GM18858 (cell line): Measurements from ENCODE around the gene RTN4R.

Source experiments
- ATAC-seq: cut with Tn5 transposase; IDR thresholded peaks from one replicate; pipeline ENCODE4 v1.9.1; 2021; ENCODE audit not compliant: unreplicated experiment

RTN4R gene

DNA sequence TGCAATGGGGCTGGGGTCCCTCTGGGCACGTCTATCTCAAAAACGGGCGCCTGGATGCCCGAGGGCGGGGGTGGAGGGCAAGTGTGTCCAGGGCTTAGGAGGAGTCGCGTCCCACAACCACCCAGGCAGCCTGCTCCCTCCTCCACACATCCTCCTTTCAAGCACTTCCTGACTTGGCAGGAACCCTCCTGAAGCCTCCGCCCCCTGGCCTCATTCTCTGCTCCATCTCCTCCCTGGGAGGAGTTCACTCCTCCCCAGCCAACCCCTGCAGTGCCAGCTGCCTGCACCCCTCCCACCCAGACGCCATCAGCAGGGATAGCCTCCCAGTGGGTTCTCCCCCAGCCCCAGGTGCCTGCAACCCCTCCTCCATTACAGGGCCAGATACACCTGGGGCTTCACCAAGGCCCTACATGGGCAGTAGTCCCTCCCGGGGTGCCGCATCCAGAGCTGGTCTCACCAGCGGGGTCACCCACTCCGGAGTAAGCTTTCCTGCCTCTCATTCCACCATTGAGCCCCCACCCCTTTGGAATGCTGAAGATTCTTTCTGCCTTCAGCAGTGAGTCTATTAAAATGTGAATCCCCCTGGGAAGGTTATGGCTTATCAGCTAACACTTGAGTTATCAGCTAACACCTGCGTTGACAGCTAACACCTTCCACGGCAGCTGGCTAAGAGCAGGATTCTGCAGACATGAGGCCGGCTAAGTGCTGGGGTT, 24.4 kb downstream of the RTN4R start:
- no peak for ATAC-seq

DNA sequence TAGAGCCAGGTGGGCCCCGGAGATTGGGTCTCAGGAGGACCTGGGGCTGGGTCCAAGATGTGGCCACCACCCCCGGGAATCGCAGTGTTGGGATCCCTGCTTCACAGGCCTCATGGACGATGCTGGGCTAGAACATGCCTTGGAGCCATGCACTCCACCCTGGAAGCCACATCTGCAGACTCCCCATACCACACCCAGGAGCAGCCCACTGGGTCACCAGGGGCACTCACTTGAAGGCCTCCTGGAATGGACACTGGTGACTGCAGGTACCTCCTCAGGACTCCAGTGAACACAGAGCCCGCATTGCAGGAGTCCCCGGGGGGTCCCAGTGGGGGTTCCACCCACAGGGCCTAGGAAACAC, 25.0 kb downstream of the RTN4R start:
- ATAC-seq, result no peak

DNA sequence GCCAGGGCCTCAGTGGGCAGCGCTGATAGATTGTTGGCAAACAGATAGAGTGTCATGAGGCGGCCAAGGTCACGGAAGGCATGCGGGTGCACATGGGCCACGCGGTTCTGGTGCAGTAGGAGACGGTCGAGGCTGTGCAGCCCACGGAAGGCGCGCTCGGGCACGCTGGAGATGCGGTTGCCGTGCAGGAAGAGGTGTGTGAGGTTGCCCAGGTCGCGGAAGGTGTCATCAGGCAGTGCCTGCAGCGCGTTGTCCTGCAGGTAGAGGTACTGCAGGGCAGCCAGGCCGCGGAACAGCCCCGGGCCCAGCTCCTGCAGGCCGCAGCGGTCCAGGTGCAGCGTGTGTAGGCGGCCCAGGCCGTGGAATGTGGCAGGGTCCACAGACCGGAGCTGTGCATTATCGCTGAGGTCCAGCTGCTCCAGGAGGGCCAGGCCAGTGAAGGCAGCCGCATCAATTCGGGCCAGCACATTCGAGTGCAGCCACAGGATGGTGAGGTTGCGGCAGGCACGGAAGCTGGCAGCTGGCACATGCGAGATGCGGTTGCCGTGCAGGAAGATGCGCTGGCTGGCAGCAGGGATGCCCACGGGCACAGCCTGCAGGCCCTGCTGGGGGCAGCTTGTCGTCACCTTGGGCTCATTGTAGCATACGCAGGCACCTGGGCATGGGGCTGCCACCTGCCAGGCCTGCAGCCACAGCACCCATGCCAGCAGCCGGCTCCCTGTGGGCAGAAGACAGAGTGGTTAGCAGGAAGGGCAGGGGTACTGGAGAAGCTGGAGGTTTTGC, 25.5 kb downstream of the RTN4R start:
- ATAC-seq, result no peak

DNA sequence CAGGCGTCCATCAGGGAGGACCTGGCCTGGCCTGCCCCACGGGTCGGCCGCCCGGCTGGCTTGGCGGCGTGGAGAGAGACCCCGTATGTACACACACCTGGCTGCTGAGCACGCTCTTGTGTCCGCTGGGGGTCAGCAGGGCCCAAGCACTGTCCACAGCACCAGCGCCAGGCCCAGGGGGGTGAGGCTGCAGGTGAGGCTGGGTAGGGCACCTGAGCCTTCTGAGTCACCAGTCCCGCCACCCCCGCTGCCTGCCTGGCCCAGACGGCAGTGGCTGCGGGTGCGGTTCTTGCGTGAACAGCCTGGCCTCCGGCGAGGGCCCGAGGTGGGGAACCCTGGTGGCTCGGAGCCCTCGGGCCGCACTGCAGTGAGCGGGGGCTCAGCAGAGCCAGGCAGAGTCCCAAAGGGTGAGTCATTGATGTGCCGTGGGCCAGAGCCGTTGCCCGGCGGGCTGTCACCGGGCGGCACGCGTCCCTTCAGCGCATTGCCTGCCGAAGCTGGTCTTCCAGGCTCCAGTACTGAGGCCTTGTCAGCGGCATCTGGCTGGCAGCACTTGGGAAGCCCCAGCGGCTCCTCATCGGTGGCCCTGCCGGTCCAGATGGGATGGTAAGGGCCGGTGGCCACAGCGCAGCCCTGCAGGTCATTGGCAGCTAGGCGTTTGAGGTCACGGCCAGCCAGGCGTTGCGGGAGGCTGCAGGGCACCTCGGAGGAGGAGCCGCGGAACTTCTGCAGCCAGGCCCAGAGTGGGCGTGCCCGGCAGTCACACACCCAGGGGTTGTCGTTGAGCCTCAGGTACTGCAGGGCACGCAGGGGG, 26.3 kb downstream of the RTN4R start:
- no peak for ATAC-seq

DNA sequence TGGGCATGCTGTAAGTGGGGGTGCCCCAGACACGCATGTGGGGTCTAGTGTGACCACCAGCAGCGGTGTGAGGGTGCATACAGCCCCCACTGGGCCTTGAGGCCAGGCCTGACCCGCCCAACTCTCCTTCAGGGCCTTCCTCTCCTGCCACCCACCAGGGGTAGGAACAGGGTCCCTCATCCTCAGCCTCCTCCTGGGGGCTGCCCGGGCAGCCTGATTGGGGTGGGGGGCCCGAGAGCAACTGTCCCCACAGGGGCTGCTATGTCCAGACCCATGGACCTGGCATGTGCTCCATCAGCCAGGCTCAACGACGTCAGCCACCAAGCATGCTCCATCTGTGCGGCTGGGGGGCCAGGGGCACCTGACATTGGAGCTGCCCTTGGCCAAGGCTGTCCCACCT, 27.2 kb downstream of the RTN4R start:
- ATAC-seq, result no peak

DNA sequence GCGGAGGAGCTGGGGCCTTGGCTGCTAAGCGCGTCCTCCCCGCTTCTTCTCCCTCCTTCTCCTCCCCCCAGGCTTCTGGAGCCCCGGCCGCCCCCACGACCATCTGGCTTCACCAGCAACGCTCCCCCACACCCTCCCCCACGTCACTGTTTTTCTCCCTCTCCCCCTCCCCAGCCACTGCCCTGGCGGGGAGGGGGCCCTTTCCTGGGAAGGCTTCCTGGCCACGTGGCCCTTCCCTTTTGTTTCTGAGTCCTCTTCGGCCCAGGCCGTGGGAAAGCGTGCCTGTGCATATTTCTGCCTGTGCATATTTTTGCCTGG, 27.7 kb downstream of the RTN4R start:
- no peak for ATAC-seq

DNA sequence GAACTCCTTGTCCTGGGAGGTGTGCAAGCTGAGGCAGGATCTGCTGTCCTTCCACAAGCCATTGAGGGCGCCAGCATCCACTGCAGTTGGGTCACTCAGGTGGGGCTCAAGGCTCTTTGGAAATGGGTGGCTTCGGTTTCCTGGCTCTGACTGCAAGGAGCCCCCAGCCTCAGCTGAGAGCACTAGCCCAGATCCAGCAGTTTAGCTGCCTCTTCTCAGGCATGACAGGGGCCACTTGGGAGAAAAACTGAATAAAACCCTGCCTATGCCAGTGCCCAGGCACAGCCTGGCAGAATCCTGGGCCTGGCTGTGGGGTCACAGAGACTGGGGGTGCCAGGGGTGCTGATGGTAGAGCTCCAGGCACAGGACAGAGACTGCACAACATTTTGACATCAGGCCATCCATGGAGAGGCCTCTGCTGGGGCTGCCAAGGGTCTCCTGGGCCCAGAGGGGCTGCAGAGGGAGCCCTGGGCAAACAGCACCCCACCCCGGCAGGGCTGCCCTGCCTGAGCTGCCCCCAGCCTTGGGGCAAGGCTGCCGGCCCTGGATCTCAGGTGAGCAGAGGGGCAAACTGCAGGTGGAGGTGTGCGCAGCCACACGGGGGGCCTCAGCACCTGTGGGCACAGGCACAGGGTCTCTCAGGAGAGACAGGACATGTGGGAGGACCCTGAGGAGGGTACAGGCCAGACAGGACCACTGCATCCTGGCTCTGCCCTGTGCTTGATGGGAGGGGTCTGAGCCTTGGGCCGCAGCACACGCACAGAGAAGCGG, 28.3 kb downstream of the RTN4R start:
- ATAC-seq, result no peak

DNA sequence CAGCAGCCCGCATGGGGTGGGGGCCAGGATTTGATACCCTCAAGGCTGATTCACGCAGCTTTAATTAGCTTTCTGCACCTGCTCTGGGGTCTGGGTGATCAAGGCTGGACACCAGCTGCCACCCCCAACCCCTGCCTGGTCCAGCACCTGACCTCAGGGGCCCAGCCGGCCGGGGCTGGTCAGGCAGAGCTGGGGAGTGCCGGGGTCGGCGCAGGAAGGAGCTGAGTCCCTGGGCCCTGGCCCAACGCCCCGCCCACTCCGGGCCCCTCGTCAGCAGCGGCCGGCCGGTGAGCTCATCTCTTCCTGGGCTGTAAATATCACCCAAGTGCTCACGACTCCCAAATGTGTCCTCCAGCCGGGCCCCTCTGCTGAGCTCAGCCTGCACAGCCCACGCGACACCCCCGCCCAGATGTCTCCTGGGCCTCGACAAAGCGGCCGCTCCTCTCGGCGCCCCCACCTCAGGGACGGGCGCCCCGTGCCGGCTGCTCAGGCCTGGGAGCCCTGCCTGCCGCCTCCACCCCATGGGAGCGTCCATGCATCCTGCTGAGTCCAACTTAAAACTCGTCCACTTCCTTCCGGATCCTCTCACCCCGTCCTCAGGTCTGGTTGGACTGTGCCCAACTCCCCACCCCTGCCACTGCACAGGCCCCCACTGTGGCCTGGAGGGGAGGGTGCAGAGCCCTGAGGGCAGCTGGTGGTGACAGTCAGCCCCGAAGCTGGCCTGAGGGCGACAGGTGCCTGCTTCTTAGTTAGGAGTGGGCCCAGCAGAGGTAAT, 29.0 kb downstream of the RTN4R start:
- no peak for ATAC-seq

DNA sequence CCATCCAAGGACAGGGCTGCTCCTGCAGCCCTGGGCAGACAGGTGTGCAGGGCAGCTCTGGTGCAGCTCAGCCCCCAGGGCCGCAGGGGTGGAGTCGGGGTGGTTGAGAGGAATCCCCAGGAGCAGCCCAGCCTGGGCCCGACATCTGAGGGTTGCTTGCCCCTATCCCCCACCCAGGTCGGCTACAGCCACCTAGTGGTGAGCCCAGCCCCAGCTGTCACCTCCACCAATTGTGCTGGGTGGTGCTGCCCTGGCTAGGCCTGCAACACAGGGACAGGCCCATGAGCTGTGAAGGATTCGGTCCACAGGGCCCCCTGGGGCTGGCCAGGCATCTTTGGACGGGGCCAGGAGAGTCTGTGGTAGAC, 29.6 kb downstream of the RTN4R start:
- no peak for ATAC-seq

DNA sequence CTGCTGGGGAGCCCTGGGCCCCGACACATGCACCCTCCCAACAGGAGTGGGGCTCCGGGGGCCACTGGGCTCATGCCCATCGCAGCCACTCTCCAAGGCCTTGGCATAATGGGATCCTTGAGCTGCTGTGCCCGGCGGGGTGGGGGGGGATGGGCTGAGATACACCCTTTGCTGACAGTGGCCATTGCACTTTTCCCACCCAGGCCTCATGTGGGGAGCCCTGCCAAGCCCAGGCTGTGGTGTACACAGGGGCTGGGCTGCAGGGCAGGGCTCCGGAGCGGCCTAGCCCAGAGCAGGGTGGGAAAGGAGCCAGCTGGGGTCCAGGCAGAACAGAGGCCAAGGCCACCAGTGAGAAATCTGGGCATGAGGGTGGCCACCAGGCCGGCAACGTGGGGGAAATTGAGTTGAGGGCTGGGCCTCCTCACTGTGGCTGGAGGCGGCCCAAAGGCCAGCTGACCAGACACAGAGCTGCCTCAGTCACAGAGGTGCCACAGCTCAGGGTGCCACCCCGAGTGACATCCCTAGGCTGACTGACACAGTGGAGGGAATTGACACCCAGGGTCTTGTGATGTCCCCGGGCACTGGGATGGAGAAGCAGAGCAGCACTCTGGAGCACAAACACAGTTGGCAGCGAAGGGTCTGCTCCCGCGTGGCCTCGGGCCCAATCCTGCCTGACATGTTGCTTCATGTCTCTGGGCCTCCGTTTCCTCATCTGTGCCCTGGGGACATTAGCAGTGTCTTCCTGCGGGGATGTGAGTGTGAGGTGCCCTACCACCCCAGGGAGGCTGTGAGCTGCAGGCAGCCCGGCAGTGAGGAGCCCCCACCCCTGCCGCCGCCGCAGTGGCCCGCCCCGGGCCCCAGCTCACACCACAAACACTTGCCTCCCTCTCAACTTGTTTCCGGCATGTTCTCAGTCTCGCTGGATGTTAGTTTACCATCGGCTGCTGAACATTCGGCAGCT, 30.4 kb downstream of the RTN4R start:
- no peak for ATAC-seq

DNA sequence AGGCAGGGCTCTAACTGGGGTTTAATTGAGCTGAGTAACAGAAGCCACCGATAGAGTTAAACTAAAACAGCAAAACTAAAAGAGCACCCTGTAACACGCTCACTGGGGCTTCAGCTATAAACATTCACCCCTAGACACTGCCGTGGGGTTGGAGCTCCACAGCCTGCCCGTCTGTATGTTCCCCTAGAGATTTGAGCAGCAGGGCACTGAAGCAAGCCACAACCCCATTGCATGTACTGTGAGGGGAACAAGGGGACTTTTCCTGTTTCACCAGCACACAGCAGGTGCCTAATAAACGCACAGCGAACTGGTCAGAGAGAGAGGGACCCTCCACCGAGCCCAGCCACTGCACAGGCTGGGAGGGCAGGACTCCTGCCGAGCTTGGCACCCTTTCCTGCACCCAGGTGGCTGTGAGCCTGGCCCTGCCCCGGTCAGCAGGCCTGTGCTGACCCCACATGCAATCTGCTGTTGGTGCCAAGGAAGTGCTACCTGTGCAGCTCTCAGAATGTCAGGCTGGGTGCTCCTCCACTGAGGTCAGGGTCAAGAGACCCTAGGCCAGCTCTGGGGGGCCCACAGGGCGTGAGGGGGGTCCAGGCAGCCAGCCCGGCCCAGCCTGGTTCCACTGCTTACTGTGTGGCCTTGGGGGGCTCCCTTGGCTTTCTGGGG, 31.9 kb downstream of the RTN4R start:
- no peak for ATAC-seq

DNA sequence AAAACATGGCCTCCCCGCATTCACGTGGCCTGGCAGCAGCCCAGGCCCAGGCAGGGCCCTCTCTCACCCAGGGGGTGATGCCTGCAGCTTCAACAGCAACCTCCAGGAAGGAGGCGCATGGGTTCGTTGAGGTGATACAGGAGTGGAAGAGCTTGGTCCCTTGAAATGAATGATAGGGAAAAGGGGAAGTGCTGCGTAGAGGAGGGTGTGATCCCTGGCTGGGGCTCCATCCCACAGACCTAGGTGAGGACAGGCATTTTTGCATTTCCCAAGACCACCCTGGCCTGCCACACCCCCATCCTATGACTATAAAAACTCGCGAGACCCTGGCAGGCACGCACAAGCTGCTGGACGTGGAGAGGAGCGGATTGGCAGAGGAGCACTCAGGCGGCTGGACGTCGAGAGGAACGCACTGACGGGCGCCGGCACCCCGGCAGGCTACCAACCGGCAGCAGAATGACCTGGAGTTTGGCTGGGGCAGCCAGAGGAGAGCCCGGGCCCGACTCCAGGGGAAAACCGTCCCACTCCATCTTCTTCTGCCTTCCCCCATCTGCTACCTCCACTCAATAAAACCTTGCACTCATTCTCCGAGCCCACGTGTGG, 32.6 kb downstream of the RTN4R start:
- ATAC-seq, result no peak

DNA sequence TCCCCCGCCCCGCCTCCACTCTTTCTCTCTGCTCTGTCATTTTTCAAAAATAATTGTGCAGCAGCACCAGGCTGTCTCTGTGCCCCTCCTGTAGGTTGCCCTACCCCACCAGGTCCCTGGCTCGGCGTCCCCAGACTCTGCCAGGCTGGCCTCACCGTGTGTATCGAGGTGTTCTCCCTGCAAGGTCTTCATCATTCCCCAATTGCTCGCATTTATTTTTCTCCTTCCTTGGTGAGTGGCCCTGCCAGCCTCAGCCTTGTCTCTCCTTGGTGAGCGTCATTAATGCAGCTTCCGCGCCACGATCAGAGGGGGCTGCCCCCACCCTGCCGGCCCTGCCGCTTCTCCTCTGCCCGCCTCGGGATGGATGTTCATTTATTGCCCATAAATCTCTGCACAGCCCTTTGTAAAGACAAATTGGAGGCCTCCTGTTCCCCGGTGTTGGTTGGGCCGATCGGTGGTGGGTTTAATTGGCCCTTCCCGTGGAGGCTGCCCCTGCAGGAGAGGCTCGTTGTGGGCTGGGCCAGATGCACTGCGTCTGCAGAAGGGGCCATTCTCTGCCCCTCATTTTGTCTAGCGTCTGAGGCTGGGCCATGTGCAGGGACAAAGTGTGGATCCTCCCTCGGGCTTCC, 33.2 kb downstream of the RTN4R start:
- ATAC-seq, result no peak

DNA sequence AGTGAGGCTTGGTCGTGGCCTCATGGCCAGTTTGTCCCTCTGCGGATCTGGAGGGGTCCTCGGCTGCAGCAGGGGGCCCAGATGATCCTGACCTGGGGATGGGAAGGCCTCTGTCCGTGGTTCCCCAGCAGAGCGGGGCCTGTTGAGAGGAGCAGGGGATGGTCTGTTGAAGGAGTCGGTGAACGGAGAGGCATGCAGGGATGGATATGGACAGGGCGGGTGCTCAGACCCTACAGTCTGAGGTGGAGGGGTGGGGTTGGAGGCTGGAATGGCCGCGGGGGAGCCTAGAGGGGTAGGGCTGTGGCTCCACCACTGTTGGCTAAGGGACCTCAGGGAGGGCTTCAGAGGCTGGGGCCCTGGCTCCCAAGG, 33.8 kb downstream of the RTN4R start:
- no peak for ATAC-seq

DNA sequence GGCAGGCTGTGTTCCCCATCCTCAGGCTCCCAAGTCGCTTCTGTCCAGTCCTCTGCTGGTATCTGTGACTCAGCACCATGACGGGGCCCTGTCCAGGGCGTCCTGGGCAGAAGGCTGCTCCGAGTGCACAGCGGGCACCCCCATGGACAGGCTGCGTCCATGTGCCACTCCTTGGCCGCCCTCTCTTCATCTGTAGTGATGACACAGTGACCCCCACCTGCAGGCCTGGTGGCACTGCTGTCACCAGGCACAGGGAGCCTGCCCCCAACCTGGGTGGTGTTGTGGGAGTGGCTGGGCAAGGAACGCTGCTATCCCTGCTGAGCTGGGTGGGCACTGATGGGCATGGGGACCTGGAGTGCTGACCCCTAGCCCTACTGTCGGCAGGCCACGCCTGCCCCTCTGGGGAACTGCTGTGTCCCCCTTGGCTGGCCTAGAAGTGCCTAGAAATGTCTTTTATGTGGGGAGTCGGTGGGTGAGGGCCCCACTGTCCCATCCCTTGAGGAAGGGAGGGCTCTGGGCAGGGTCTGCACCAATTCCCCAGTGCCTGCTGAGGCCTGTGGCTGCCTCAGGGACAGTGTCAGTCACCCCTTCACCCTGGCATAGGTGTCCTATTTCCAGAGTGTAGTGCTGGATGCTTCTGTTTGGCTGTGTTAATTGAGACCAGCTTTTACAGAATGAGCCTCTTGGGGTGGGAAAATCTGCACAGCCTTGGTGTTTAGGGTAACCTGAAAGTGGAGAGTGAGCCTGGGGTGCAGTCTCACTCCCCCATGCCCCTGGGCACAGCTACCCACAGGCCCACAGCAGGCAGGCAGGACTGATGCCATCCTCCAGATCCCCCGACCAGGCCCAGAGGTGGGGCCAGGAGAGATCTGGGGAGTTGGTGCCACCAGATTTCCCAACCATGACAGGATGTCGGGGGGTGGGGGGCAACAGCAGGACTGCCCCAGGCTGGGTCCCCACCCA, 34.5 kb downstream of the RTN4R start:
- no peak for ATAC-seq

DNA sequence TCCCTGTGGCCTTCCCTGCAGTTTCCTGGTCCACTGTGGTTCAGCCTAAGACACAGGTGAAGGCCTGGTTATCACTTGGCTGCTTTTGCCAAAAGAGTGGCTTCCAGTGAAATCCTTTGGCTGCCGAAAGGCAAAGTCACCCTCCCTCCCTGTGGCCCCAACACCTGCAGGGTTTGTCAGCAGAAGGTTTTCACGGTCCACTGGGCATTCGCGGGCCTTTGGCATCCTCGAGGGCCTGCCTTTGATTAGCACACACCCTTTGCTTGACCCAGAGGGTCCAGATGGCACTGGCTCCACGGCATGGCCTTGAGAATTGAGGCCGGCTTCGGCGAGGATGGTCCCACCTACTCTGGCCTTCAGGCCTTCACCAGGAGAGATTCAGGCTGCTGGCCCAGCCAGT, 35.3 kb downstream of the RTN4R start:
- ATAC-seq, result no peak

DNA sequence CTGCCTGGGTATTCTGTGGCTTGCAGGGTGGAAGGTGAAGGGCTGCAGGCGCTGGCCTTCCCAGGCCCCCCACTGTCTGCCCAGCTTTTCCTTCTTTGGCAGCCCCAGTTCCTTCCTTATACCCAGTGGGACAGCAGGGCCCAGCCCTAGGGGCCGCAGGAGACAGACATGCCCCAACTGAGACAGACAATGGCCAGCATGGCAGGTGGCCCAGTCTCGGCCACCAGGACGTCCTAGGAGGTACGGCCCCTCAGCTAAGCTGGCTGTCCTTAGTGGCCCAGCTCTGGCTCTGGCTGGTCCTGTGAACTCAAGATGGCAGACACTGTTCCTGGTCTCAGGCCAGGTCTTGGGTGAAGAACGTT, 35.9 kb downstream of the RTN4R start:
- no peak for ATAC-seq
